HEK293 (cell line): ENCODE data around the gene PPEF1.

ENCODE experiments used
- CTCF ChIA-PET: fragments of 350-600 bp; formaldehyde crosslinking; extraction: SDS; loops from one replicate; lab custom pipeline; 2021; ENCODE audit warnings: antibody characterized with exemption; lab: Yijun Ruan, JAX
- POLR2A ChIA-PET: fragments of 300-600 bp; formaldehyde crosslinking; extraction: SDS; loops from one replicate; lab custom pipeline; 2020; ENCODE audit warnings: antibody characterized with exemption, inconsistent platforms; lab: Yijun Ruan, JAX
- H3K27ac ChIP-seq: fragments of 200-500 bp; sonication (Bioruptor generic); 2 replicates; pipeline ENCODE4 v1.5.1; 2014; ENCODE audit warnings: low read depth, low read length, control low read depth, inconsistent platforms; ENCODE audit errors: extremely low read depth
- H3K36me3 ChIP-seq, 2 experiments: fragments of 200-500 bp in 1 of 2; sonication (Bioruptor generic) in 1 of 2; 1 replicate in 1 of 2; 2 replicates in 1 of 2; pipeline ENCODE4 v1.5.1; 2014 to 2017; ENCODE audit warnings: inconsistent platforms in 2 of 2, low read length in 2 of 2; ENCODE audit not compliant: control insufficient read depth in 2 of 2, insufficient read depth in 1 of 2
- H3K4me1 ChIP-seq: fragments of 200-500 bp; sonication (Bioruptor generic); 2 replicates; pipeline ENCODE4 v1.5.1; 2014; ENCODE audit warnings: mild to moderate bottlenecking, low read length, inconsistent platforms; ENCODE audit not compliant: control insufficient read depth, insufficient read depth
- H3K4me3 ChIP-seq: 2 replicates; pipeline ENCODE4 v1.5.1; 2011; ENCODE audit warnings: low read depth, mild to moderate bottlenecking, control low read depth, low read length, moderate library complexity
- H3K9me3 ChIP-seq: fragments of 200-500 bp; sonication (Bioruptor generic); 2 replicates; pipeline ENCODE4 v1.5.1; 2014; ENCODE audit warnings: low read depth, low read length, inconsistent platforms; ENCODE audit not compliant: control insufficient read depth, insufficient read depth
- EGR2 ChIP-seq: fragments of 450-650 bp; formaldehyde crosslinking; IDR thresholded peaks from 2 replicates; pipeline ENCODE4 v1.5.1; 2016; ENCODE audit warnings: low read depth, missing biosample characterization, missing genetic modification characterization
- GLIS2 ChIP-seq: fragments of 450-650 bp; formaldehyde crosslinking; IDR thresholded peaks from 2 replicates; pipeline ENCODE4 v1.5.1; 2016; ENCODE audit warnings: missing biosample characterization, missing genetic modification characterization
- KLF9 ChIP-seq: fragments of 450-650 bp; formaldehyde crosslinking; IDR thresholded peaks from 2 replicates; pipeline ENCODE4 v1.5.1; 2016; ENCODE audit warnings: missing biosample characterization, missing genetic modification characterization, low read depth
- SCRT2 ChIP-seq: fragments of 450-650 bp; formaldehyde crosslinking; IDR thresholded peaks from 2 replicates; pipeline ENCODE4 v1.5.1; 2016; ENCODE audit warnings: missing biosample characterization, missing genetic modification characterization
- ZBTB17 ChIP-seq: fragments of 450-650 bp; formaldehyde crosslinking; IDR thresholded peaks from 2 replicates; pipeline ENCODE4 v1.5.1; 2016; ENCODE audit warnings: missing biosample characterization, missing genetic modification characterization
- ZBTB20 ChIP-seq: fragments of 450-650 bp; formaldehyde crosslinking; IDR thresholded peaks from 2 replicates; pipeline ENCODE4 v1.5.1; 2016; ENCODE audit warnings: missing biosample characterization, missing genetic modification characterization
- ZEB2 ChIP-seq: fragments of 450-650 bp; formaldehyde crosslinking; IDR thresholded peaks from 2 replicates; pipeline ENCODE4 v1.5.1; 2016; ENCODE audit warnings: missing biosample characterization, missing genetic modification characterization
- ZFHX2 ChIP-seq: fragments of 450-650 bp; formaldehyde crosslinking; conservative IDR thresholded peaks from 2 replicates; pipeline ENCODE4 v1.5.1; 2016; ENCODE audit warnings: missing biosample characterization, missing genetic modification characterization
- ZFP41 ChIP-seq: fragments of 450-650 bp; formaldehyde crosslinking; IDR thresholded peaks from 2 replicates; pipeline ENCODE4 v1.5.1; 2016; ENCODE audit warnings: missing biosample characterization, missing genetic modification characterization, borderline replicate concordance
- ZNF112 ChIP-seq: fragments of 450-650 bp; formaldehyde crosslinking; IDR thresholded peaks from 2 replicates; pipeline ENCODE4 v1.5.0; 2017; ENCODE audit warnings: missing biosample characterization, missing genetic modification characterization
- ZNF155 ChIP-seq: fragments of 450-650 bp; formaldehyde crosslinking; IDR thresholded peaks from 2 replicates; pipeline ENCODE4 v1.5.1; 2016; ENCODE audit warnings: missing biosample characterization, missing genetic modification characterization
- ZNF174 ChIP-seq: fragments of 450-650 bp; formaldehyde crosslinking; IDR thresholded peaks from 2 replicates; pipeline ENCODE4 v1.5.0; 2017; ENCODE audit warnings: missing biosample characterization, mild to moderate bottlenecking, missing genetic modification characterization
- ZNF19 ChIP-seq: fragments of 450-650 bp; formaldehyde crosslinking; IDR thresholded peaks from 2 replicates; pipeline ENCODE4; 2016; ENCODE audit warnings: missing biosample characterization, missing genetic modification characterization, low read depth
- ZNF214 ChIP-seq: fragments of 450-650 bp; formaldehyde crosslinking; IDR thresholded peaks from 2 replicates; pipeline ENCODE4 v1.5.1; 2017; ENCODE audit warnings: missing biosample characterization, mild to moderate bottlenecking, missing genetic modification characterization, borderline replicate concordance
- ZNF302 ChIP-seq: fragments of 450-650 bp; formaldehyde crosslinking; IDR thresholded peaks from 2 replicates; pipeline ENCODE4 v1.5.1; 2016; ENCODE audit warnings: missing biosample characterization, missing genetic modification characterization, low read depth
- ZNF37A ChIP-seq: fragments of 450-650 bp; IDR thresholded peaks from 2 replicates; pipeline ENCODE4 v1.5.1; 2018; ENCODE audit warnings: missing biosample characterization, missing genetic modification characterization
- ZNF394 ChIP-seq: fragments of 450-650 bp; formaldehyde crosslinking; IDR thresholded peaks from 2 replicates; pipeline ENCODE4 v1.5.1; 2016; ENCODE audit warnings: missing biosample characterization, missing genetic modification characterization, mild to moderate bottlenecking, moderate library complexity, borderline replicate concordance
- ZNF416 ChIP-seq: fragments of 450-650 bp; formaldehyde crosslinking; IDR thresholded peaks from 2 replicates; pipeline ENCODE4 v1.5.1; 2016; ENCODE audit warnings: missing biosample characterization, missing genetic modification characterization
- ZNF426 ChIP-seq: fragments of 450-650 bp; formaldehyde crosslinking; IDR thresholded peaks from 2 replicates; pipeline ENCODE4 v1.5.1; 2017; ENCODE audit warnings: missing biosample characterization, missing genetic modification characterization, mild to moderate bottlenecking, inconsistent platforms, moderate library complexity
- ZNF501 ChIP-seq: fragments of 450-650 bp; formaldehyde crosslinking; IDR thresholded peaks from 2 replicates; pipeline ENCODE4 v1.5.1; 2016; ENCODE audit warnings: missing biosample characterization, missing genetic modification characterization
- ZNF529 ChIP-seq: fragments of 450-650 bp; formaldehyde crosslinking; IDR thresholded peaks from 2 replicates; pipeline ENCODE4 v1.5.1; 2017; ENCODE audit warnings: missing genetic modification characterization, missing biosample characterization; ENCODE audit not compliant: insufficient replicate concordance
- ZNF558 ChIP-seq: fragments of 450-650 bp; formaldehyde crosslinking; IDR thresholded peaks from 2 replicates; pipeline ENCODE4 v1.5.1; 2016; ENCODE audit warnings: missing biosample characterization, missing genetic modification characterization
- ZNF654 ChIP-seq: fragments of 450-650 bp; formaldehyde crosslinking; IDR thresholded peaks from 2 replicates; pipeline ENCODE4 v1.5.1; 2016; ENCODE audit warnings: low read depth, missing biosample characterization, missing genetic modification characterization
- ZNF658 ChIP-seq: fragments of 450-650 bp; formaldehyde crosslinking; IDR thresholded peaks from 2 replicates; pipeline ENCODE4; 2016; ENCODE audit warnings: missing biosample characterization, missing genetic modification characterization
- ZNF747 ChIP-seq: fragments of 450-650 bp; formaldehyde crosslinking; IDR thresholded peaks from 2 replicates; pipeline ENCODE4 v1.5.1; 2016; ENCODE audit warnings: missing biosample characterization, missing genetic modification characterization
- TF ChIP-seq, protein P1 (sequence below): fragments of 450-650 bp; formaldehyde crosslinking; IDR thresholded peaks from 2 replicates; pipeline ENCODE4 v1.5.1; 2016; ENCODE audit warnings: missing biosample characterization, missing genetic modification characterization
- TF ChIP-seq, protein P2 (sequence below): fragments of 450-650 bp; formaldehyde crosslinking; IDR thresholded peaks from 2 replicates; pipeline ENCODE4 v1.5.1; 2016; ENCODE audit warnings: missing biosample characterization, missing genetic modification characterization
- TF ChIP-seq, protein P3 (sequence below): fragments of 450-650 bp; formaldehyde crosslinking; IDR thresholded peaks from 2 replicates; pipeline ENCODE4 v1.5.1; 2017; ENCODE audit warnings: missing biosample characterization, mild to moderate bottlenecking, missing genetic modification characterization, moderate library complexity
- TF ChIP-seq, protein P4 (sequence below): fragments of 450-650 bp; formaldehyde crosslinking; IDR thresholded peaks from 2 replicates; pipeline ENCODE4 v1.5.1; 2016; ENCODE audit warnings: missing biosample characterization, missing genetic modification characterization
- TF ChIP-seq, protein P5 (sequence below): fragments of 450-650 bp; formaldehyde crosslinking; IDR thresholded peaks from 2 replicates; pipeline ENCODE4 v1.5.1; 2016; ENCODE audit warnings: missing biosample characterization, missing genetic modification characterization

The PPEF1 gene

DNA sequence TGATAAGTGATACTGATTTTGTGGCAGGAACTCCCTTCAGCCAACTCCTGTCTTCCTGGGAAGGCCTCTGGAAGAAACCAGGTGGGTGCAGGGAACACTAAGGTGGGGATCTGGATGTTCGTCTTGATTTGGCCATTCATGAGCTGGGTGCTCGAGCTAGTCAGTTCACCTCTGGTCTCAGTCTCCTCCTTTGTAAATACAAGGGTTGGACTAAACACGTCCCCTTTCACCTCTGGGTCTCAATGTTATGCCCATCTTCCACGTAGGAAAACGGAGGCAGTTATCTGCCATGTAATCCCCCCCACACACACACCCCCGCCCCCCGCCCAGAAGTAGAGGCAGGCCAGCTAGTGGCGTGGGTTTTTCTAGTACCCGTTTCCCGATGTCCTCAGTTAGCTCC is 31.4 kb upstream of the PPEF1 start:
- H3K4me3 ChIP-seq = no peak overlapping the region
- H3K36me3 ChIP-seq = no peaks in the 10 kb centered on the region
- TF ChIP-seq ZEB2 (tag by site-specific recombination) (no peak), ZNF112 (no peak), ZNF416 (no peak), SCRT2 (tag by site-specific recombination) (no peak), ZNF19 (tag by site-specific recombination) (no peak), ZFP41 (tag by site-specific recombination) (no peak), ZBTB20 (tag by site-specific recombination) (no peak), ZBTB17 (tag by site-specific recombination) (0 out of 2 replicates have a peak, but pooled peaks have one; percentile 21), ZNF529 (tag by site-specific recombination) (no peak), ZNF214 (tag by site-specific recombination) (no peak), ZNF37A (tag by site-specific recombination) (no peak), ZNF302 (no peak), ZNF155 (no peak), ZNF654 (tag by site-specific recombination) (no peak), KLF9 (tag by site-specific recombination) (no peak), GLIS2 (tag by site-specific recombination) (no peak), ZNF426 (tag by site-specific recombination) (no peak), ZNF747 (tag by site-specific recombination) (no peak), ZNF558 (tag by site-specific recombination) (no peak), EGR2 (0 out of 2 replicates have a peak, but pooled peaks have one; percentile 13), ZNF174 (tag by site-specific recombination) (no peak), ZNF658 (tag by site-specific recombination) (no peak), ZNF501 (tag by site-specific recombination) (no peak), ZNF394 (no peak), ZFHX2 (peak; percentile 42; the same call in 1 of the 2 replicates)
- TF ChIP-seq, protein P1, sequence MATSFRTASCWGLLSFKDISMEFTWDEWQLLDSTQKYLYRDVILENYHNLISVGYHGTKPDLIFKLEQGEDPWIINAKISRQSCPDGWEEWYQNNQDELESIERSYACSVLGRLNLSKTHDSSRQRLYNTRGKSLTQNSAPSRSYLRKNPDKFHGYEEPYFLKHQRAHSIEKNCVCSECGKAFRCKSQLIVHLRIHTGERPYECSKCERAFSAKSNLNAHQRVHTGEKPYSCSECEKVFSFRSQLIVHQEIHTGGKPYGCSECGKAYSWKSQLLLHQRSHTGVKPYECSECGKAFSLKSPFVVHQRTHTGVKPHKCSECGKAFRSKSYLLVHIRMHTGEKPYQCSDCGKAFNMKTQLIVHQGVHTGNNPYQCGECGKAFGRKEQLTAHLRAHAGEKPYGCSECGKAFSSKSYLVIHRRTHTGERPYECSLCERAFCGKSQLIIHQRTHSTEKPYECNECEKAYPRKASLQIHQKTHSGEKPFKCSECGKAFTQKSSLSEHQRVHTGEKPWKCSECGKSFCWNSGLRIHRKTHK = no peak
- TF ChIP-seq, protein P2, sequence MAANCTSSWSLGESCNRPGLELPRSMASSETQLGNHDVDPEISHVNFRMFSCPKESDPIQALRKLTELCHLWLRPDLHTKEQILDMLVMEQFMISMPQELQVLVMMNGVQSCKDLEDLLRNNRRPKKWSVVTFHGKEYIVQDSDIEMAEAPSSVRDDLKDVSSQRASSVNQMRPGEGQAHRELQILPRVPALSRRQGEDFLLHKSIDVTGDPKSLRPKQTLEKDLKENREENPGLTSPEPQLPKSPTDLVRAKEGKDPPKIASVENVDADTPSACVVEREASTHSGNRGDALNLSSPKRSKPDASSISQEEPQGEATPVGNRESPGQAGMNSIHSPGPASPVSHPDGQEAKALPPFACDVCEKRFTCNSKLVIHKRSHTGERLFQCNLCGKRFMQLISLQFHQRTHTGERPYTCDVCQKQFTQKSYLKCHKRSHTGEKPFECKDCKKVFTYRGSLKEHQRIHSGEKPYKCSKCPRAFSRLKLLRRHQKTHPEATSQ (tag by site-specific recombination) = no peak
- TF ChIP-seq, protein P3, sequence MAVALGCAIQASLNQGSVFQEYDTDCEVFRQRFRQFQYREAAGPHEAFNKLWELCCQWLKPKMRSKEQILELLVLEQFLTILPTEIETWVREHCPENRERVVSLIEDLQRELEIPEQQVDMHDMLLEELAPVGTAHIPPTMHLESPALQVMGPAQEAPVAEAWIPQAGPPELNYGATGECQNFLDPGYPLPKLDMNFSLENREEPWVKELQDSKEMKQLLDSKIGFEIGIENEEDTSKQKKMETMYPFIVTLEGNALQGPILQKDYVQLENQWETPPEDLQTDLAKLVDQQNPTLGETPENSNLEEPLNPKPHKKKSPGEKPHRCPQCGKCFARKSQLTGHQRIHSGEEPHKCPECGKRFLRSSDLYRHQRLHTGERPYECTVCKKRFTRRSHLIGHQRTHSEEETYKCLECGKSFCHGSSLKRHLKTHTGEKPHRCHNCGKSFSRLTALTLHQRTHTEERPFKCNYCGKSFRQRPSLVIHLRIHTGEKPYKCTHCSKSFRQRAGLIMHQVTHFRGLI = no peak
- TF ChIP-seq, protein P4, sequence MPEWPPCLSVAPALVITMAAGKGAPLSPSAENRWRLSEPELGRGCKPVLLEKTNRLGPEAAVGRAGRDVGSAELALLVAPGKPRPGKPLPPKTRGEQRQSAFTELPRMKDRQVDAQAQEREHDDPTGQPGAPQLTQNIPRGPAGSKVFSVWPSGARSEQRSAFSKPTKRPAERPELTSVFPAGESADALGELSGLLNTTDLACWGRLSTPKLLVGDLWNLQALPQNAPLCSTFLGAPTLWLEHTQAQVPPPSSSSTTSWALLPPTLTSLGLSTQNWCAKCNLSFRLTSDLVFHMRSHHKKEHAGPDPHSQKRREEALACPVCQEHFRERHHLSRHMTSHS (tag by site-specific recombination) = no peak
- TF ChIP-seq, protein P5, sequence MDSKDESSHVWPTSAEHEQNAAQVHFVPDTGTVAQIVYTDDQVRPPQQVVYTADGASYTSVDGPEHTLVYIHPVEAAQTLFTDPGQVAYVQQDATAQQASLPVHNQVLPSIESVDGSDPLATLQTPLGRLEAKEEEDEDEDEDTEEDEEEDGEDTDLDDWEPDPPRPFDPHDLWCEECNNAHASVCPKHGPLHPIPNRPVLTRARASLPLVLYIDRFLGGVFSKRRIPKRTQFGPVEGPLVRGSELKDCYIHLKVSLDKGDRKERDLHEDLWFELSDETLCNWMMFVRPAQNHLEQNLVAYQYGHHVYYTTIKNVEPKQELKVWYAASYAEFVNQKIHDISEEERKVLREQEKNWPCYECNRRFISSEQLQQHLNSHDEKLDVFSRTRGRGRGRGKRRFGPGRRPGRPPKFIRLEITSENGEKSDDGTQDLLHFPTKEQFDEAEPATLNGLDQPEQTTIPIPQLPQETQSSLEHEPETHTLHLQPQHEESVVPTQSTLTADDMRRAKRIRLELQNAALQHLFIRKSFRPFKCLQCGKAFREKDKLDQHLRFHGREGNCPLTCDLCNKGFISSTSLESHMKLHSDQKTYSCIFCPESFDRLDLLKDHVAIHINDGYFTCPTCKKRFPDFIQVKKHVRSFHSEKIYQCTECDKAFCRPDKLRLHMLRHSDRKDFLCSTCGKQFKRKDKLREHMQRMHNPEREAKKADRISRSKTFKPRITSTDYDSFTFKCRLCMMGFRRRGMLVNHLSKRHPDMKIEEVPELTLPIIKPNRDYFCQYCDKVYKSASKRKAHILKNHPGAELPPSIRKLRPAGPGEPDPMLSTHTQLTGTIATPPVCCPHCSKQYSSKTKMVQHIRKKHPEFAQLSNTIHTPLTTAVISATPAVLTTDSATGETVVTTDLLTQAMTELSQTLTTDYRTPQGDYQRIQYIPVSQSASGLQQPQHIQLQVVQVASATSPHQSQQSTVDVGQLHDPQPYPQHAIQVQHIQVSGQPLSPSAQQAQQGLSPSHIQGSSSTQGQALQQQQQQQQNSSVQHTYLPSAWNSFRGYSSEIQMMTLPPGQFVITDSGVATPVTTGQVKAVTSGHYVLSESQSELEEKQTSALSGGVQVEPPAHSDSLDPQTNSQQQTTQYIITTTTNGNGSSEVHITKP (tag by site-specific recombination) = peak; percentile 52
- TF ChIP-seq, all 188 proteins: peak for 4
- H3K4me1 ChIP-seq = no peaks in the 10 kb centered on the region; the same call in 1 of the 2 replicates
- H3K27ac ChIP-seq = no peak overlapping the region
- ChIA-PET POLR2A (interaction anchor here (0.7 kb wide), 1 partner anchor 290 kb away, joined by 3 read pairs; no protein-coding TSS in a partner anchor), CTCF (interaction anchor here (0.6 to 1.0 kb wide), 8 partner anchors 12 to 639 kb away, joined by 3 to 5 read pairs (median 3); partner anchors contain the start of gene PPEF1)
- no peaks in the 10 kb centered on the region for H3K9me3 ChIP-seq
